NB4 (cell line): ENCODE data around the gene PODN.

ENCODE experiments used
- MYC ChIP-seq: IDR thresholded peaks from 2 replicates; pipeline ENCODE4 v1.6.1; 2011; ENCODE audit warnings: low read depth, low read length
- TF ChIP-seq, protein P1 (sequence below): IDR thresholded peaks from one replicate; pipeline ENCODE4 v1.5.1; 2012; ENCODE audit warnings: low read depth, low read length

DNA sequence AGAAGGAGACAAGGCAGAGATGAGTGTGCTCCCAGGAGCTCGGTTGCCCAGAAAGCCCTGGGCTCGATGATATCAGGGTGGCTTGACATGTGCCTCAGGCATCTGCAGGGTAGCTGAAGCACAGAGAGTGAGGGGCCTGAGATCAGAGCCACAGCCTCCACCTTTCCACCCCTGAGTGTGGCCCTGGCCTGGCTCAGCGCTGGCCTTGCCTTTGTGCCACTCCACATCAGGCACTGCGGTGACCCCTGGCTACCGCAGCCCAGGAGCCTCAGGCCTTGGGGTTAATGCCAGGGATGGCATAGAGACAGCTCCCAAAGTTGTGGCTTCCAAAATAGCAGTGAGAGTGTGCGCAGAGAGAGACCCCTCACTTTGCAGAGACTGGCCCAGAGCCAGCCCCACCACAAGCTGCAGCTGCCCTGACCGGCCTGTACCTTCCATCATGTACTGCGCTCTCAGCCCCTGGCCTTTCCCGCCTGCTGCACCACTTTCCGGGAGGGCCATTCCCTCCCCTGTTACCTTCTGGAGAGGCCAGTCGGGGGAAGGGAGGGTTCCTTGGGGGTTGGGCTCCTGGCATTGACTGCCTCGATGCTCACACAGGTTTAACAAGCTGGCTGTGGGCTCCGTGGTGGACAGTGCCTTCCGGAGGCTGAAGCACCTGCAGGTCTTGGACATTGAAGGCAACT lies 19.5 kb downstream of the PODN start:
- TF ChIP-seq, protein P1, sequence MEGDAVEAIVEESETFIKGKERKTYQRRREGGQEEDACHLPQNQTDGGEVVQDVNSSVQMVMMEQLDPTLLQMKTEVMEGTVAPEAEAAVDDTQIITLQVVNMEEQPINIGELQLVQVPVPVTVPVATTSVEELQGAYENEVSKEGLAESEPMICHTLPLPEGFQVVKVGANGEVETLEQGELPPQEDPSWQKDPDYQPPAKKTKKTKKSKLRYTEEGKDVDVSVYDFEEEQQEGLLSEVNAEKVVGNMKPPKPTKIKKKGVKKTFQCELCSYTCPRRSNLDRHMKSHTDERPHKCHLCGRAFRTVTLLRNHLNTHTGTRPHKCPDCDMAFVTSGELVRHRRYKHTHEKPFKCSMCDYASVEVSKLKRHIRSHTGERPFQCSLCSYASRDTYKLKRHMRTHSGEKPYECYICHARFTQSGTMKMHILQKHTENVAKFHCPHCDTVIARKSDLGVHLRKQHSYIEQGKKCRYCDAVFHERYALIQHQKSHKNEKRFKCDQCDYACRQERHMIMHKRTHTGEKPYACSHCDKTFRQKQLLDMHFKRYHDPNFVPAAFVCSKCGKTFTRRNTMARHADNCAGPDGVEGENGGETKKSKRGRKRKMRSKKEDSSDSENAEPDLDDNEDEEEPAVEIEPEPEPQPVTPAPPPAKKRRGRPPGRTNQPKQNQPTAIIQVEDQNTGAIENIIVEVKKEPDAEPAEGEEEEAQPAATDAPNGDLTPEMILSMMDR: no peak
- no peak for TF ChIP-seq MYC
